ENCODE data around the gene NPAS2.

The NPAS2 gene

GRCh38 chr2:100878000-100878791 is 58.3 kb downstream of the NPAS2 start:
- Histone ChIP-seq H3K4me1 (ENCODE audit: insufficient read depth, poor library complexity, severe bottlenecking) (peaks cover 12% of the 10 kb centered on the region), H3K4me3 (ENCODE audit: severe bottlenecking) (no peak overlapping the region), H3K9me3 (ENCODE audit: severe bottlenecking) (no peaks in the 10 kb centered on the region), H3K36me3 (ENCODE audit: low read depth) (peaks cover 3% of the 10 kb centered on the region; the same call in 1 of the 2 replicates), H3K27me3 (ENCODE audit: insufficient read depth, poor library complexity, severe bottlenecking) (no peaks in the 10 kb centered on the region), H3K27ac (ENCODE audit: poor library complexity, severe bottlenecking) (no peak overlapping the region)
- TF ChIP-seq CTCF (IDR thresholded peaks at IDR 0.05; ENCODE audit: poor library complexity, severe bottlenecking) = no peak
- DNase-seq (ENCODE audit: low spot score) (no peak), ATAC-seq (ENCODE audit: low read depth) (no peak)

DNA sequence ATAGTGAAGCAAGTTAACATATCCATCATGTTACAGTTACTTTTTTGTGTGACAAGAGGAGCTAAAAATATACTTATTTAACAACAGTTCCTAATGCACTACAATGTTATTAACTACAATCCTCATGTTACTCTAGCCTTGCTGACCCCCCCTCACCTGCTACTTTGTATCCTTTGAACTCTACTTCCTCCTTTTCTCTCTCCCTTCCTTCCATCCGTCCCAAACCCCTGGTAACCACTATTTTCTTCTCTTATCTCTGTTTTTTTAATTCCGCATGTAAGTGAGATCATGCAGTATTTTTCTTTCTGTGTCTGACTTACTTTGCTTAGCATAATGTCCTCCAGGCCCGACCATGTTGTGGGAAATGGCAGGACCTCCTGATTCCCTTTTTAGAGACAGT is 59.4 kb downstream of the NPAS2 start:
- H3K9me3 ChIP-seq (ENCODE audit: severe bottlenecking) = no peaks in the 10 kb centered on the region
- no peak overlapping the region for H3K27ac ChIP-seq (ENCODE audit: poor library complexity, severe bottlenecking)
- ATAC-seq (ENCODE audit: low read depth) (no peak), DNase-seq (ENCODE audit: low spot score) (no peak)
- H3K4me3 ChIP-seq (ENCODE audit: severe bottlenecking) = no peak overlapping the region
- peaks cover 12% of the 10 kb centered on the region for H3K4me1 ChIP-seq (ENCODE audit: insufficient read depth, poor library complexity, severe bottlenecking)
- no peaks in the 10 kb centered on the region for H3K27me3 ChIP-seq (ENCODE audit: insufficient read depth, poor library complexity, severe bottlenecking)
- peaks cover 3% of the 10 kb centered on the region; the same call in 1 of the 2 replicates for H3K36me3 ChIP-seq (ENCODE audit: low read depth)
- TF ChIP-seq CTCF (IDR thresholded peaks at IDR 0.05; ENCODE audit: poor library complexity, severe bottlenecking) = no peak

DNA sequence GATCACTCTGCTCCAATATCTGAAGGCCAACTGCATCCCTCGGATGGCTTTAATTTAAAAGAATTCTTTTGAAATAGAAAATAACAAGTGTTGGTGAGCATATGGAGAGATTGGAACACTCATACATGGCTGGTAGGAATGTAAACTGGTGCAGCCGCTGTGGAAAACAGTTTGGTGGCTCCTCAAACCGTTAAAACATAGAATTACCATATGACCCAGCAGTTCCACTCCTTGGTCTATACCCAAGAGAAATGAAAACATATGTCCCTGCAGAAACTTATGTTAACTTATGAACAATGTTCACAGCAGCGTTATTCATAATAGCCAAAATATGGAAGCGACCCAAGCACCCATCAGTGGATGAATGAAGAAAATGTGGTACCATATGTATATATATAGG is 60.1 kb downstream of the NPAS2 start:
- no peaks in the 10 kb centered on the region for H3K27me3 ChIP-seq (ENCODE audit: insufficient read depth, poor library complexity, severe bottlenecking)
- H3K9me3 ChIP-seq (ENCODE audit: severe bottlenecking) = no peaks in the 10 kb centered on the region
- peaks cover 3% of the 10 kb centered on the region; the same call in 1 of the 2 replicates for H3K36me3 ChIP-seq (ENCODE audit: low read depth)
- no peak overlapping the region for H3K4me3 ChIP-seq (ENCODE audit: severe bottlenecking)
- no peak for TF ChIP-seq CTCF (IDR thresholded peaks at IDR 0.05; ENCODE audit: poor library complexity, severe bottlenecking)
- ATAC-seq (ENCODE audit: low read depth) (no peak), DNase-seq (ENCODE audit: low spot score) (no peak)
- H3K27ac ChIP-seq (ENCODE audit: poor library complexity, severe bottlenecking) = no peak overlapping the region
- H3K4me1 ChIP-seq (ENCODE audit: insufficient read depth, poor library complexity, severe bottlenecking) = peaks cover 12% of the 10 kb centered on the region

DNA sequence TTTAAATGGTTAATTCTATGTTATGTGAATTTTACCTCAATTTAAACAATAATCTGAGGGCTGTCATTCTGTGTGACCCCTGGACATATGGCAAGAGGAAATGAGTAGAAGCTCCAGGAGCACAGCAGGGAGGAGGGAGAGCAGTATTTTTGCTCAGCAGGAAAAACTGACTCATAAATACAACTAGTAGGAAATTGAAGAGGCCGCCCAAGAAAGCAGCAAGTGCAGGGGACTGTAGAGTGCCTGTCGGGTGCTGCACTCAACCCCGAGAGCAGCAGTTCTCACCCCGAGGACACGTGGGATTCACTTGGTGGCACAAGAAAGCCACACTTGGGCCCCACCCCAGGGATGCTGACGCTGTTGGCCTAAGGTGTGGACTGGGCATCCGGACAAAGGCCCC is 60.8 kb downstream of the NPAS2 start:
- DNase-seq (ENCODE audit: low spot score) = no peak
- Histone ChIP-seq H3K36me3 (ENCODE audit: low read depth) (peaks cover 3% of the 10 kb centered on the region; the same call in 1 of the 2 replicates), H3K4me1 (ENCODE audit: insufficient read depth, poor library complexity, severe bottlenecking) (peaks cover 12% of the 10 kb centered on the region), H3K27ac (ENCODE audit: poor library complexity, severe bottlenecking) (no peak overlapping the region), H3K9me3 (ENCODE audit: severe bottlenecking) (no peaks in the 10 kb centered on the region), H3K4me3 (ENCODE audit: severe bottlenecking) (no peak overlapping the region), H3K27me3 (ENCODE audit: insufficient read depth, poor library complexity, severe bottlenecking) (no peaks in the 10 kb centered on the region)
- ATAC-seq (ENCODE audit: low read depth) = no peak
- TF ChIP-seq CTCF (IDR thresholded peaks at IDR 0.05; ENCODE audit: poor library complexity, severe bottlenecking) = no peak
